ENCODE results near the gene NMNAT1.
"Not testable (repeated sequence)": the region's sequence is repeated elsewhere in the genome, so short reads cannot be mapped to it uniquely, and the experiment has no call there.

- TF ChIP-seq CTCF (IDR thresholded peaks at IDR 0.05; ENCODE audit: poor library complexity); EZH2phosphoT487 (IDR thresholded peaks at IDR 0.05; ENCODE audit: low read depth, severe bottlenecking, unreplicated experiment): not testable (repeated sequence)
Measured at GRCh38 chr1:9917495-9917894, 25.8 kb upstream of the NMNAT1 start.
